ENCODE results near the gene VPS37D. TPM values are rescaled to one million over a fixed set of nuclear protein-coding genes. Genes with fewer than 3 reads are reported as not detected.
"Not testable (repeated sequence)": the region's sequence is repeated elsewhere in the genome, so short reads cannot be mapped to it uniquely, and the experiment has no call there.

Gene VPS37D, protein sequence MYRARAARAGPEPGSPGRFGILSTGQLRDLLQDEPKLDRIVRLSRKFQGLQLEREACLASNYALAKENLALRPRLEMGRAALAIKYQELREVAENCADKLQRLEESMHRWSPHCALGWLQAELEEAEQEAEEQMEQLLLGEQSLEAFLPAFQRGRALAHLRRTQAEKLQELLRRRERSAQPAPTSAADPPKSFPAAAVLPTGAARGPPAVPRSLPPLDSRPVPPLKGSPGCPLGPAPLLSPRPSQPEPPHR
- 0.14 TPM in 1 of 2 replicates, not detected in the other for total RNA-seq

DNA sequence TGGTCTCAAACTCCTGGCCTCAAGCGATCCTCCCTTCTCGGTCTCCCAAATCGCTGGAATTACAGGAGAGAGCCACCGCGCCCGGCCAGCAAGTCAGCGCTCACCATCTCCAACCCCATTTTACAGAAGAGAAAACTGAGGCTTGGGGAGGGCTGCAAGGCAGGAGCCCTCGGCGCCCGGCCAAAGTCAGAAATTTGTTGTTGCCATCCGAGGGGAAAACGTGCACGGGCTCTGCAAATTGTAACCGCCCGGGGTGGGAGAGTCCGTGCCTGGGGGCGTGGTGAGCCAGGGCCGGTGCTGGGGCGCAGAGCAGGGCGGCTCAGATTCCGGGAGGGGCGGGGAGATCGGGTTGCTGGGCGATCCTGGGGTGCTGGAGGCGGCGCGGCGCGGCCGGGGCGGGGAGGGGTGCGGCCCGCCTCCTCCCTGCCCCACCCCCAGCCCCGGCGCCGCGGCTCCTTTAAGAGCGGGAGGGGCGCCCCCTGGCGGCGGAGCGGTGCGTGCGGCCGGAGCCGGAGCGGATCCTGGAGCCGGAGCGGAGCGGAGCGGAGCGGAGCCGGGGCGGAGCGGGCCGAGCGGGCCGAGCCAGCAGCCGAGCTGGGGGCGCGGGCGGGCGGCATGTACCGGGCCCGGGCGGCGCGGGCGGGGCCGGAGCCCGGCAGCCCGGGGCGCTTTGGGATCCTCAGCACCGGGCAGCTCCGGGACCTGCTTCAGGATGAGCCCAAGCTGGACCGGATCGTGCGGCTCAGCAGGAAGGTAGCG is at the start of gene VPS37D:
TSS of gene VPS37D (plus strand) at position 488 of the 759 bp plus-strand sequence. CDS start at position 616, 128 bp downstream.
- intact Hi-C loops (cut with micrococcal nuclease): loop anchor here (1.0 to 5.0 kb wide), 7 partner anchors 16 to 175 kb away; partner anchors contain the start of genes ABHD11, BAZ1B, BUD23 and DNAJC30

DNA sequence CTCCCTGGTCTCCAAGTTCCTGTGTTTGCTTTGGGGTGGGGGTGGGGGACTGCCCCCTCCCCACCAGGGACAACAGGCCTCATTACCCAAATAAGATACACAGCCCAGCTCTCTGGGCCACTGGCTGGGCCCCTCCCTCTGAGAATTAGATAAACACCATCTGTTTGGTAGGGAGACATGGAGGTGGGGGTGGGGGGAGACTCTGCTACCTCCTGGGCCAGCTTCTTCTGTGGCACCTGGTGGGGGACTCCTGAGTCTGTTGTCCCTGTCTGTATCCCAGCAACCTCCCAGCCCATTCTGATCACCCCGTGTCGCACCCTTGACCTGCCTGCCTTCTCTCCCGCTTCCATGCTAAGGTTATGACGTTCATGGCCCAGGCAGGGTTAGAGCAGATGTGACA is 49.1 kb upstream of the VPS37D start:
- intact Hi-C loops (cut with micrococcal nuclease): no loop called here

DNA sequence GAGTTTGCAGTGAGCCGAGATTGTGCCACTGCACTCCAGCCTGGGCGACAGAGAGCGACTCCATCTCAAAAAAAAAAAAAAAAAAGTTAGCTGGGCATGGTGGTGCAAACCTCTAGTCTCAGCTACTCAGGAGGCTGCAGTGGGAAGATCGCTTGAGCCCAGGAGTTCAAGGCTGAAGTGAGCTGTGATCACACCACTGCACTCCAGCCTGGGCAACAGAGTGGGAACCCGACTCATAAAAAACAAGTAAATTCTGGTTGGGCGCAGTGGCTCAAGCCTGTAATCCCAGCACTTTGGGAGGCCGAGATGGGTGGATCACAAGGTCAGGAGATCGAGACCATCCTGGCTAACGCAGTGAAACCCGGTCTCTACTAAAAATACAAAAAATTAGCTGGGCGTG is 48.2 kb upstream of the VPS37D start:
- intact Hi-C loops (cut with micrococcal nuclease): not testable (repeated sequence)

DNA sequence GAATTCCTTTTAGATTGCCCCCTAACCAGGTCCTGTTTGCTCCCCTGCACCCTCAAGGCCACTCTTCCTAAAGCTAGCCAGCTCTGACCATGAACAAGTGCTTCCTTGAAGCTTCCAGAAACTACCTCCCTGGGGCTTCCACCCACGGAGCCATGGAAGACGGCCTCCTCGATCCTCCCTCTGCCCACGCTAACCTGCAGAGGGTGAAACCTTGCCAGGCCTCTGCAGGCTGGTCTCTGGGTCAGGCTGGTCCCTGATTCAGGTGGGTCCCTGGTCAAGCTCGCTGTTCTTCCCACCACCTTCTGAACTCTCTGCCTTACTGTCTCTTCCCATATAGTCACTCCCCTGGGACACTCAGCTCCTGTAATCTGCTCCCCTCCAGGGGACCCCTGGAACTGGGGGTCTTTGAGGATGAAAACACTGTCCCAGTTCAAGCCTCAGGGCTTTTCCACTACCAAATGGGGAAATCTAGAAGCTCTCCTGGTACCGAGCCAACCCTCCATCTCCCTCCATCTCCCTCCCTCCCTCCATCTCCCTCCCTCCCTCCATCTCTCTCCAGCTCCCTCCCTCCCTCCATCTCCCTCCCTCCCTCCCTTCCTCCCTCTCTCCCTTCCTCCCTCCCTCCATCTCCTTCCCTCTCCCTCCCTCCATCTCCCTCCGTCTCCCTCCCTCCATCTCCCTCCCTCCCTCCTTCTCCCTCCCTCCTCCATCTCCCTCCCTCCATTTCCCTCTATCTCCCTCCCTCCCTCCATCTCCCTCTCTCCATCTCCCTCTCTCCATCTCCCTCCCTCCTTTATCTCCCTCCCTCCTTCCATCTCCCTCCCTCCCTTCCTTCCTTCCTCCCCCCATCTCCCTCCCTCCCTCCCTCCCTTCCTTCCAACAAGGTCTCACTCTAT is 46.2 kb upstream of the VPS37D start:
- intact Hi-C loops (cut with micrococcal nuclease): loop anchor here (5.0 kb wide), 1 partner anchor 96 kb away; the partner anchor contains the start of gene STX1A

DNA sequence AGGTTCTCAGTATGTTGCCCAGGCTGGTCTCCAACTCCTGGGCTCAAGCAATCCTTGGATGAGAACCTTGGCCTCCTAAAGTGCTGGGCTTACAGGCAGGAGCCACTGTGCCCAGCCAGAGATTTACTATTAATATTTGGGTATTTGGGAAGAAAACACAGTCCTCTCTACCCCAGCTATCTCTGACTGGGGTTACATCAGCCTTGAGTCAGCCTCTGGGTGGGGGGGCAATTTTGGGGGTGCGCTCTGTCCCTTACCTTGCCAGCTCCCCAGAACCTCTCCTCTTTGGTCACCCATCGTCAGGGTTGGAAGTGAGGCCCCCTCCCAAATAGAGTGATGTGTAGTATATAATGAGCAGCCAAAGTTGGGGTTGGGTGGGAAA is 45.1 kb upstream of the VPS37D start:
- intact Hi-C loops (cut with micrococcal nuclease): loop anchor here (5.0 kb wide), 1 partner anchor 95 kb away; the partner anchor contains the start of gene STX1A

DNA sequence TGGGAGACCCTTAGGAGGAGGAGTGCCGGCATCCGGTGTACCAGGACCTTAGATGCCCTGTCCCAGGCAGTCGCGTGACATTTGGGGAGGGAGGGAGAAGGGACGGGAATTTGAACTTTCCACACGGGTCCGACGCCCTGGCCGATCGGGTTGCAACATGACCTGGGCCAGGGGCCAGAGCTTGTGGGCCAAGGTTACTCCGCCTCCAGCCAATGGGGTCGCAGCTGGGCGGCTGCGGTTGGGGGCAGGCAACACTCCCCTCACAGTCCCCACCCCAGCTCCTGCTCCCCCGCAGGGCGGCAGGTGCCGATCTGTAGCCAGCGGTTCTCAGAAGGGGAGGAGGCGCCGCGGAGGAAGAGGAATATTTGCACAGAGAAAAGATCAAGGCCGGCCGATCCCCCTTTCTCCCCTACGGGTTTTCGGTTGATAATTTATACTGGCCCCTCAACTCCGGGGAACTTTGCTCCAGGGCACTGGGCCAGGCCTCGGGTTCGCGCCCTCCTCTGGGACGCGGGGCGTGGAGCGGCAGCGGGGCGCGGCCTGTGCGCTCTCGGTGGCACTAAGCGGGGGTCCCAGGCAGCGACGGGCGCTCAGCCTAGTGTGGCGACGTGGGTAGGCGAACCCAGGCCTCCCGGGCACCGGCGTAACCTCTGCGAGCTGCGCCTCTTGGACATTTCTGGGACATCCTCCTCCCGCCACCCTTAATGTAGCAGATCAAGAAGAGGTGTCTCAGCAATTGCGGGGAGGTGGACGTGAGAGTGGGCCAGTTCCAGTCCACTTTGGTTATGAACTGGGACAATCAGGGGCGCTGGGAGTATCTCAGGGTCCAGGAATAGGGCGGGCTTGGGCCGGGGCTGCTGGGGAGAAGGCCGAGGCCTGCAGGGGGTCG is 44.5 kb upstream of the VPS37D start:
- intact Hi-C loops (cut with micrococcal nuclease): loop anchor here (5.0 kb wide), 1 partner anchor 94 kb away; the partner anchor contains the start of gene STX1A

DNA sequence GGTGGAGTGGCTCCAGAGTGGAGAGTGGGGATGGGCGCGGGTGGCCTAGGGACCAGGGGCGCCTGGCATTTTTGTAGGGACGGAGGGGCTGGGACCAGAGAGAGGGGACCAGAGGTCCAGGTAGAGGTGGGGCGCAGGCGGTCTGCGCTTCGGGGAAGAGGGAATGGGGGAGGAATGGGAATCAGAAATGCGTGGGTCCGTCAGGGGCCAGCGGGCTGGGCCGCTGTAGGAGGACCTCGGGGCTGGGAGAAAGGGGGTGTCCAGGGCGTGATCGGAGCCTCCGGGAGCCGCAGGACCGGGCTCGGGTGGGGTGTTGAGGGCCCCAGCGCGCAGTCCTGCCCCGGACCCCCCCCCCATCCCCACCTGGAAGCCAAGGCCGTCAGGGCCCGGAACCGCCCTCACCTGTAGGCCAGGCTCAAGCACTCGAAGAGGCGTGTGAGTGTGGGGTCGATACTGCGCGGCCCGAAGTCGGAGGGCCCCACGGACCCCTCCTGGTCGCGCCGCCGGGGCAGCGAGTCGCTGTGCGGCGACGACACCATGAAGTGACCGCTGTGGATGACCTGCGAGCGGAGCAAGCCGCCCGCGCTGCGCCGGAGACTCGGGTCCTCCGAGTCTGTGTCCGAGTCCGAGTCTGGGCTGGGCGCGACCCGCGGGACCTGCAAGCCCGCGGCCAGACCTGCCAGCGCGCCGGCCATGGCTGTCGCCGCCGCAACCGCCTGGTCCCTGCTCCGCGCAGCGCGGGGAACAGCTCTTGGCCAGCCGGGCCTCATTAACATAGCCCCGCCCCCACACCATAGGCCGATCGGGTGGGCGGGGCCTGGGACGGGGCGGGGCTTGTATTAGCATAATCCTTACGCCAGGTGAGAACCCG is 43.6 kb upstream of the VPS37D start, which contains the start of gene MLXIPL:
TSS of gene MLXIPL (minus strand) at position 725 of the 871 bp plus-strand sequence. CDS start at position 695, 30 bp downstream.
- intact Hi-C loops (cut with micrococcal nuclease): loop anchor here (1.0 to 5.0 kb wide), 2 partner anchors 43 to 93 kb away; partner anchors contain the start of genes STX1A and VPS37D

DNA sequence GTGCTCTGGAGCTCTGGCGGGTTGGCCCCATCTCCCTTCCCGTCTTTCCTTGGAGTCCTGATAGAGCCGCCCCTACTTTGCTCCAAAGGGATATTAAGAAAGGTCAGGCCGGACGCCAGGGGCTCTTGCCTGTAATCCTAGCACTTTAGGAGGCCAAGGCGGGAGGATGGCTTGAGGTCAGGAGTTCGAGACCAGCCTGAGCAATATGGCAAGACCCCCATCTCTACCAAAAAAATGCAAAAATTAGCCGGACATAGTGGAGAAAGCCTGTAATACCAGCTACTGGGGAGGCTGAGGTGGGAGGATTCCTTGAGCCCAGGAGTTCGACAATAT is 43.0 kb upstream of the VPS37D start:
- intact Hi-C loops (cut with micrococcal nuclease): loop anchor here (1.0 to 5.0 kb wide), 2 partner anchors 43 to 93 kb away; partner anchors contain the start of genes STX1A and VPS37D

DNA sequence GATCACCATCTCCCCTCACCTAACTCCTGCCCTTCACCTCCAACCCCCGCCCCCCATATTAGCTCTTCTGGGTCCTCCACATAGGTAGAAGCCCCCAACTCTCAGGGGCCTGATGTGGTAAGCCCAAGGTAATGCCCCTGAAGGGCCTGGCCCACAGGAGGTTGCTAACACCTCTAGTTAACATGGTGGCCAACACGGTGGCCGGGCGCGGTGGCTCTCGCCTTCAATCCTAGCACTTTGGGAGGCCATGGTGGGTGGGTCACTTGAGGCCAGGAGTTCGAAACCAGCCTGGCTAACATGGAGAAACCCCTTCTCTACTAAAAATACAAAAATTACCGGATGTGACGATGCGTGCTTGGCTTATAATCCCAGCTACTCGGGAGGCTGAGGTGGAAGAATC is 42.4 kb upstream of the VPS37D start:
- intact Hi-C loops (cut with micrococcal nuclease): no loop called here

DNA sequence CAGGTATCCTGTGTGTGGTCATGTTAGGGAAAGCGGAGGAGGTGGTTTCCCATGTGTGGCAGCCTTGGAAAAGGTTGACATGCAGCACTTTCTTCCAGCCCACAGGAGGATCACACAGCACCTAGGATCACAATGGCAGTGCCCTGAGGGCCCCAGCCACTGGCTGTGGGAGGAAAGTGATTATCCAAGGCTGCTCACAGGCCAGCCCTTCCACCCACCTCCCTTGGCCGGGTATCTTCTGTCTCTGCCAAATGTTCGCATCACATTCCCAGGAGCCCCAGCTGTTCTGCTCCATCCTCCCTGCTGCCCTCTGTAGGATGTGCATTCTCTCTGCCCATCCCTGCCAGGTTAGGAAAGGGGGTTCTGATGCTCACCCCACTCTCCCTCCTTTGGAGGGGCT is 40.8 kb upstream of the VPS37D start:
- intact Hi-C loops (cut with micrococcal nuclease): no loop called here

DNA sequence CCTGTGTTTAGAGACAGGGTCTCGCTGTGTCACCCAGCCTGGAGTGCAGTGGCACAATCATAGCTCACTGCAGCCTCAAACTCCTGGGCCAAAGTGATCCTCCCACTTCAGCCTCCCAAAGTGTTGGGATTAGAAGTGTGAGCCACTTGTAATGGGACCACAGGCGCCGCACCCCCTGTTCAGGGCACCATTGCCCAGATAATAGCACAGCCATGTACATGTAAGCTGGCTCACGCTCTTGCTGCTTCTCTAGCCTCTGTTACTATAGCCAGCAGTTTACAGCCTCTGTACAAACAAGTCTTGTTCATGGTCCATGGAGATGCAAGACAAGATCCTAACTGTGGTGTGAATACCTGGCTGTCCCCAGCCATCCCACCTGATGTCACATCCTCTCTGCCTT is 39.1 kb upstream of the VPS37D start:
- intact Hi-C loops (cut with micrococcal nuclease): no loop called here

DNA sequence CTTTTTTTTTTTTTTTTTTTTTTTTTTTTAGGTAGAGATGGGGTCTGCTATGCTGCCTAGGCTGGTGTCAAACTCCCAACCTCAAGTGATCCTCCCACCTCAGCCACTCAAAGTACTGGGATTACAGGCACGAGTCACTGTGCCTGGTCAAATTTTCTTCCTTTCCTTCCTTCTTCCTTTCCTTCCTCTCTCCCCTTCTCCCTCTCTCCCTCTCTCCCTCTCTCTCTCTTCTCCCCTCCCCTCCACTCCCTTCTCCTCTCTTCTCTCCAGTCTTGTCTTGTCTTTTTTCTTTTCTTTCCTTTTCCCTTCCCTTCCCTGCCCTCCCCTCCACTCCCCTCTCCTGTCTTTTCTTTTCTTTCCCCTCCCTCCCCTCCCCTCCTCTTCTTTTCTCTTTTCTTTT is 36.1 kb upstream of the VPS37D start:
- intact Hi-C loops (cut with micrococcal nuclease): no loop called here

DNA sequence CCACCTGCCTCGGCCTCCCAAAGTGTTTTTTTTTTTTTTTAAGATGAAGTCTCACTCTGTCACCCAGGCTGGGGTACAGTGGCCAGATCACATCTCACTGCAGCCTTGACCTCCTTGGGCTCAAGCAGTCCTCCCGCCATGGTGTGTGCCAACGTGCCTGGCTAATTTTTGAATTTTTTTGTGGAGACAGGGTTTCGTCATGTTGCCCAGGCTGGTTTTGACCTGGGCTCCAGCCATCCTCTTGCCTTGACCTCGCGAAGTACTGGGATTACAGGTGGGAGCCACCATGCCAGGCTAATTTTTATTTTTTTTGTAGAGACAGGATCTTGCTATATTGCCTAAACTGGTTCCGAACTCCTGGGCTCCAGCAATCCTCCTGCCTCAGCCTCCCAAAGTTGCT is 34.3 kb upstream of the VPS37D start:
- intact Hi-C loops (cut with micrococcal nuclease): no loop called here

DNA sequence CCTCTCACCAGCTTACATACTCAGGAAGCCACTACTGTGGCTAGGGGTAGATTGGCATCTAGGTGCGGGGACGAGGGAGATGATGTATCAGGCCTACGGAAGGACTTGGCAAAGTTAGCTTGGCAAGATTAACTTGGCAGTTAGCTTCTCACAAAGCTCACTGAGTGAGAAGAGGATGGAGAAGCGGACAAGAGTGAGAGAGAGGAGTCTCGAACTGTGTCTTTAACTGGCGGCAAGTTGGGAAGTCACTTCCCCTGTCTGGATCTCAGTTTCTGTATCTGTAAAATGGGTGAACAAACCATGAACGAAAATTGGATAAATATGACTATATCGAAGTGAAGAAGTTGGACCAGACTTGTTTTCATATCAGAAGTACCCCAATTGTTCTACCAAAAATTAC is 33.8 kb upstream of the VPS37D start:
- intact Hi-C loops (cut with micrococcal nuclease): no loop called here

DNA sequence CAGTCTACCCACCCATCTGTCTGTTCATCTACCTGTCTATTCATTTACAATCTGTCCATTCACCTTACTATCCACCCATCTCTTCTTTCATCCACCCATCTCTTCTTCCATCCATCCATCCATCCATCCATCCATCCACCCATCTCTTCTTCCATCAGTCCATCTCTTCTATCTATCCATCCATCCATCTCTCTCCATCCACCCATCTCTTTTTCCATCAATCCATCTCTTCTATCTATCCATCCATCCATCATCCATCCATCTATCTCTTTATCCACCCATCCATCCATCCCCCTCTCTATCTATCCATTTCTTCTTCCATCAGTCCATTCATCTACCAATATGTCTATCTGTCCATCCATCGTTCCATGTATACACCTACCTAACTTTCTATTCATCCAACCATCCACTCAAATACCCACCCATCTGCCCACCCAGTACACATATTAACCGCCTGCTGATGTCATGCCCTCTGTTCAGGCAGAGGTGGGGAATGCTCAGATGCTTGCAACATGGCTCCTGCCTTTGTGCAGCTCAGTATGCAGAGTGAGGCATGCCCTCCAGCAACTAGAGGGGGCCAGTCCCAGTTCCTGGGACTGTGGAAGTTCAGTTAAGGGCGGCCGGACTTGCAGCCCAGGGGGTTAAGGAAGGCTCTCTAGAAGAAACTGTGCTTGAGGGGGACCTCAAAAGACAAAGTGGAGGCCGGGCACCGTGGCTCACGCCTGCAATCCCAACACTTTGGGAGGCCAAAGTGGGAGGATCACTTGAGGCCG is 32.0 kb upstream of the VPS37D start:
- intact Hi-C loops (cut with micrococcal nuclease): no loop called here

DNA sequence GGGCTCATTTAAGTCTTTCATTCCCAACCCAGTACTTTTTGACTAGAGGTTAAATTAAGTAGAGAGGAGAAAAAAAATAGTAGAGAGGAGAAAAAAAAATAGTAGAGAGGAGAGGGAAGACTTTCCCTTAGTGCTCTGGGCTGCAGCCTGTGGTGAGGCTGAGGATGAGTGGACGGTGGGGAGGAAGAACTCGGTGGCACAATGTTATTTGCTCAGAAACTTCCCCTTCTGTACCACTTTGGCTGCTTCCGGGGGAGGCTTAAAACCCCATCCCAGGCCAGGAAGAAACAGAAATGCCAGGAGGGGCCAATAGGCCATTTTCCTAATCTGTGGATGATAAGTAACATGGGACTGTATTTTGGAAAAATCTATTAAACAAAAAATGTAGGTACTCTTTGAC is 28.7 kb upstream of the VPS37D start:
- intact Hi-C loops (cut with micrococcal nuclease): no loop called here

DNA sequence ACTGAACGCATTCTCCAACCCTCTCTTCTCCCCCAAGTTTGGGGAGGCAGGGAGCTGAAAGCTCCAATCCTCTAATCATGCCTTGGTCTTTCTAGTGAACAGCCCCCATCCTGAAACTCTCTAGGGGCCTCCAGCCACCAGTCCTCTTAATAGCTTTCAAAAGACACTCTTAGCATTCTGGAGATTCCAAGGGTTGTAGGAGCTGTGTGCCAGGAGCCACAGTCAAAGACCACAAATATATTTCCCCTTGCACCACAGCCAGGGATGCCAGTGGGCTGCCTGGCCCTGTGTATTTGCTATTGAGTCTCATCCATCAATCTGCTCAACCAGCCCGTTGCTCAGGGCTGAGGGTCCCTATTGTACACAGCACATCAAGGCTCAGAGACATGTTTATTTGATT is 24.8 kb upstream of the VPS37D start:
- intact Hi-C loops (cut with micrococcal nuclease): no loop called here

DNA sequence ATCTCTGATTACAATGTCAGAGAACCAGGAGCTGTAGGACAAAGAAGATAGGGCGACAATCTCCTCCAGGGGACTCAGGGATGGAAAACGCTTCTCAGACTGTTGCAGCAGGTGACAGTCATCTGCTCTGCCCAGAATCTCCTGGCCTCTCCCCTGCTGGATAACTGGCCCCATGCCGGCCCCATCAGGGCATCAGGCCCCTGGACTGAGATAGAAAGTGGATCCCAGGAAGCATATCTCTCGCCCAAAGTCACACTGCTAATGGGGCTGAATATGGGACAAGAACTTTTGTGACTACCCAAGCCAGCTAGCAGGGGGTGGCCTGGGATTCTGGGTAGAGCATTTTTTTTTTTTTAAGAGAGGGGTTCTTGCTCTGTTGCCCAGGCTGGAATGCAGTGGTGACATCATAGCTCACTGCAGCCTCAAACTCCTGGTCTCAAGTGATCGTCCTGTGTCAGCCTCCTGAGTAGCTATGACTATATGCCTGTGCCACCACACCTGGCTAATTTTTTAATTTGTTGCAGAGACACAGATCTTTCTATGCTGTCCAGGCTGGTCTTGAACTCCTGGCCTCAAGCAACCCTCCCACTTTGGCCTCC is 22.8 kb upstream of the VPS37D start:
- intact Hi-C loops (cut with micrococcal nuclease): no loop called here
